ENCODE measurements around the gene NOSTRIN. TPM values are rescaled to one million over a fixed set of nuclear protein-coding genes. Genes with fewer than 3 reads are reported as not detected.

Gene NOSTRIN
- total and polyA plus RNA-seq, 2 of the 8 experiments (the other 6 are each of a cell fraction or from before 2014, with no cell fraction given) = not detected

DNA sequence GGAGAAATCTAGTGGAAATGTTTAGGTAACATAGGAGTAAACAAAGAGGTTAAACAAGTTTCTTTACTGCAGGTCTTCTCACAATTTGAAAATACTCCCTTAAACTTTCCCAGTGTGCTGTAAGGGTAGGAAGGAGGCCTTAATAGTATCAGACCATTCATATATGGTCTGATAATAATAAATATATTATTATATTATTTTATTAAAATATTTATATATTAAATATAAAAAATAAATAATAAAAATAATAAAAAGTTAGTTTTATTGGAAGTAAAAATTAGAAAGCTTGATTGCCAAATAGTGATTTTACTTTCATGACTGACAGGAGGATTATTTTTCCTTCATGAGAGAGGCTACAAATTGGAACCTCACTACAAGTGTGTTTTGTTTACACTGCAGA lies 7.1 kb downstream of the NOSTRIN start:
- H3K4me1 ChIP-seq (replicated peaks in 1 of 4; ENCODE audit: control insufficient read depth in 3 of 4, insufficient read depth in 4 of 4, low read length in 3 of 4) = no peaks in the 10 kb centered on the region
- no peaks in the 10 kb centered on the region for H3K9me3 ChIP-seq (ENCODE audit: insufficient read depth in 2 of 2, low read depth in 1 of 2, low read length in 1 of 2)
- H3K23me2 ChIP-seq (ENCODE audit: low read depth, low read length) = no peaks in the 10 kb centered on the region
- H4K91ac ChIP-seq (replicated peaks; ENCODE audit: insufficient read length, low read length) = no peak overlapping the region
- no peak overlapping the region for H2BK5ac ChIP-seq (ENCODE audit: low read depth, low read length)
- no peak overlapping the region for H2AK5ac ChIP-seq (ENCODE audit: low read depth, low read length)
- no peak overlapping the region for H2BK20ac ChIP-seq (ENCODE audit: low read length)
- no peak overlapping the region for H3K14ac ChIP-seq (ENCODE audit: insufficient read length)
- POLR2A ChIA-PET (ENCODE audit: partially characterized antibody) = no interaction called here
- no peak overlapping the region for H2AFZ ChIP-seq (ENCODE audit: low read length)
- FAIRE-seq = no peak
- H3K36me3 ChIP-seq (ENCODE audit: control insufficient read depth in 2 of 4, insufficient read depth in 4 of 4, low read length in 3 of 4) = no peaks in the 10 kb centered on the region
- no peaks in the 10 kb centered on the region for H3K79me2 ChIP-seq (ENCODE audit: control insufficient read depth in 1 of 2, insufficient read depth in 2 of 2, low read length in 2 of 2)
- no peak overlapping the region for H2BK120ac ChIP-seq (replicated peaks; ENCODE audit: low read depth, low read length)
- no peaks in the 10 kb centered on the region for H4K20me1 ChIP-seq (replicated peaks in 1 of 2; ENCODE audit: control insufficient read depth in 1 of 2, insufficient read depth in 2 of 2, low read length in 2 of 2)
- H4K8ac ChIP-seq (ENCODE audit: extremely low read depth, insufficient read depth, low read length) = no peak overlapping the region
- no peaks in the 10 kb centered on the region for H3K27me3 ChIP-seq (replicated peaks in 1 of 4; ENCODE audit: control insufficient read depth in 3 of 4, extremely low read depth in 1 of 4, insufficient read depth in 3 of 4, low read length in 3 of 4)
- H3K18ac ChIP-seq (ENCODE audit: extremely low read depth, low read length) = no peak overlapping the region
- H3K56ac ChIP-seq (replicated peaks; ENCODE audit: insufficient read length, low read depth, low read length) = no peak overlapping the region
- H3K27ac ChIP-seq (ENCODE audit: low read depth, low read length) = no peak overlapping the region
- H2BK15ac ChIP-seq (ENCODE audit: low read length) = no peak overlapping the region
- H3K23ac ChIP-seq (ENCODE audit: insufficient read length) = no peak overlapping the region
- no peak overlapping the region for H3K4me2 ChIP-seq (ENCODE audit: insufficient read depth in 1 of 2, low read depth in 2 of 2, low read length in 2 of 2)
- CTCF ChIA-PET (ENCODE audit: partially characterized antibody) = no interaction called here
- H3K4me3 ChIP-seq (ENCODE audit: extremely low read depth in 1 of 4, insufficient read depth in 2 of 4, low read depth in 3 of 4, low read length in 4 of 4) = no peak overlapping the region
- no peak overlapping the region for H2BK12ac ChIP-seq (ENCODE audit: low read depth, low read length)
- H3K9ac ChIP-seq (replicated peaks in 1 of 4; ENCODE audit: extremely low read depth in 1 of 4, low read depth in 3 of 4, low read length in 3 of 4) = no peak overlapping the region
- DNase-seq (ENCODE audit: low read depth in 1 of 2, low spot score in 2 of 2) = no peak
- H3K4ac ChIP-seq (replicated peaks; ENCODE audit: insufficient read length, low read depth, low read length) = no peak overlapping the region
- H3K79me1 ChIP-seq (ENCODE audit: low read depth, low read length) = no peaks in the 10 kb centered on the region
- H4K5ac ChIP-seq (ENCODE audit: insufficient read length, low read depth, low read length) = no peak overlapping the region
- TF ChIP-seq, protein P1, sequence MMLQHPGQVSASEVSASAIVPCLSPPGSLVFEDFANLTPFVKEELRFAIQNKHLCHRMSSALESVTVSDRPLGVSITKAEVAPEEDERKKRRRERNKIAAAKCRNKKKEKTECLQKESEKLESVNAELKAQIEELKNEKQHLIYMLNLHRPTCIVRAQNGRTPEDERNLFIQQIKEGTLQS (IDR thresholded peaks at IDR 0.05; ENCODE audit: insufficient read depth, low read depth, low read length) = no peak
- TF ChIP-seq, protein P2, sequence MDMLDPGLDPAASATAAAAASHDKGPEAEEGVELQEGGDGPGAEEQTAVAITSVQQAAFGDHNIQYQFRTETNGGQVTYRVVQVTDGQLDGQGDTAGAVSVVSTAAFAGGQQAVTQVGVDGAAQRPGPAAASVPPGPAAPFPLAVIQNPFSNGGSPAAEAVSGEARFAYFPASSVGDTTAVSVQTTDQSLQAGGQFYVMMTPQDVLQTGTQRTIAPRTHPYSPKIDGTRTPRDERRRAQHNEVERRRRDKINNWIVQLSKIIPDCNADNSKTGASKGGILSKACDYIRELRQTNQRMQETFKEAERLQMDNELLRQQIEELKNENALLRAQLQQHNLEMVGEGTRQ (IDR thresholded peaks at IDR 0.05; ENCODE audit: low read length) = no peak
- TF ChIP-seq CREB1 (IDR thresholded peaks at IDR 0.05) (no peak), POLR2A (IDR thresholded peaks at IDR 0.05; ENCODE audit: control extremely low read depth in 1 of 2, low read depth in 2 of 2, low read length in 2 of 2) (no peak), HDAC2 (IDR thresholded peaks at IDR 0.05; ENCODE audit: borderline replicate concordance in 1 of 2, low read depth in 2 of 2, low read length in 2 of 2) (no peak), SUZ12 (IDR thresholded peaks at IDR 0.05; ENCODE audit: low read length) (no peak), FOSL1 (IDR thresholded peaks at IDR 0.05; ENCODE audit: insufficient read depth, low read depth, low read length) (no peak), ZNF274 (IDR thresholded peaks at IDR 0.05; ENCODE audit: borderline replicate concordance, extremely low read depth, low read length) (no peak), HDAC6 (IDR thresholded peaks at IDR 0.05; ENCODE audit: low read depth, low read length) (no peak), KDM1A (IDR thresholded peaks at IDR 0.05; ENCODE audit: borderline replicate concordance, low read length) (no peak), SRF (IDR thresholded peaks at IDR 0.05; ENCODE audit: low read depth, low read length) (no peak), JUND (IDR thresholded peaks at IDR 0.05; ENCODE audit: low read length) (no peak), SIN3A (conservative IDR thresholded peaks at IDR 0.05 in 1 of 2, IDR thresholded peaks at IDR 0.05 in 1 of 2; ENCODE audit: low read depth in 1 of 2, low read length in 2 of 2) (no peak)
- TF ChIP-seq, protein P3, sequence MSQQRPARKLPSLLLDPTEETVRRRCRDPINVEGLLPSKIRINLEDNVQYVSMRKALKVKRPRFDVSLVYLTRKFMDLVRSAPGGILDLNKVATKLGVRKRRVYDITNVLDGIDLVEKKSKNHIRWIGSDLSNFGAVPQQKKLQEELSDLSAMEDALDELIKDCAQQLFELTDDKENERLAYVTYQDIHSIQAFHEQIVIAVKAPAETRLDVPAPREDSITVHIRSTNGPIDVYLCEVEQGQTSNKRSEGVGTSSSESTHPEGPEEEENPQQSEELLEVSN (IDR thresholded peaks at IDR 0.05) = no peak

Data from H1 (cell line).